H9 (cell line): ENCODE measurements around the gene CDCP2. TPM values are rescaled to one million over a fixed set of nuclear protein-coding genes. Genes with fewer than 3 reads are reported as not detected.

ENCODE experiments used
- DNase-seq: peaks from one replicate; pipeline ENCODE4 v3.0.0-alpha.2; 2017
- H2AFZ ChIP-seq: one replicate; pipeline ENCODE4 v1.6.1; 2013; ENCODE audit warnings: mild to moderate bottlenecking, low read length, control low read depth, moderate library complexity
- H2AK5ac ChIP-seq: 2 replicates; pipeline ENCODE4 v1.6.1; 2013; ENCODE audit warnings: low read length, control low read depth, mixed read lengths; ENCODE audit not compliant: insufficient read length
- H2BK120ac ChIP-seq: one replicate; pipeline ENCODE4 v1.6.1; 2013; ENCODE audit warnings: low read depth, mild to moderate bottlenecking, low read length, control low read depth, inconsistent platforms; ENCODE audit not compliant: poor library complexity, severe bottlenecking
- H2BK12ac ChIP-seq: 2 replicates; pipeline ENCODE4 v1.6.1; 2013; ENCODE audit warnings: low read length, control low read depth, mixed read lengths, low read depth; ENCODE audit not compliant: insufficient read length
- H2BK15ac ChIP-seq: 2 replicates; pipeline ENCODE4 v1.6.1; 2013; ENCODE audit warnings: low read depth, low read length, control low read depth
- H2BK20ac ChIP-seq: one replicate; pipeline ENCODE4 v1.6.1; 2013; ENCODE audit warnings: low read depth, mild to moderate bottlenecking, low read length, control low read depth, inconsistent platforms; ENCODE audit not compliant: poor library complexity, severe bottlenecking
- H2BK5ac ChIP-seq: 2 replicates; pipeline ENCODE4 v1.6.1; 2013; ENCODE audit warnings: low read length, control low read depth, mixed read lengths; ENCODE audit not compliant: insufficient read length
- H3K14ac ChIP-seq: 2 replicates; pipeline ENCODE4 v1.6.1; 2013; ENCODE audit warnings: low read length, control low read depth; ENCODE audit not compliant: insufficient read depth
- H3K18ac ChIP-seq: 2 replicates; pipeline ENCODE4 v1.6.1; 2013; ENCODE audit warnings: low read depth, mild to moderate bottlenecking, mixed read lengths, low read length, control low read depth; ENCODE audit not compliant: insufficient read length
- H3K23ac ChIP-seq: 2 replicates; pipeline ENCODE4 v1.6.1; 2013; ENCODE audit warnings: low read length, control low read depth, mixed read lengths, low read depth; ENCODE audit not compliant: insufficient read length
- H3K23me2 ChIP-seq: 2 replicates; pipeline ENCODE4 v1.6.1; 2013; ENCODE audit warnings: low read depth, mild to moderate bottlenecking, mixed read lengths, low read length, control low read depth; ENCODE audit not compliant: insufficient read length, poor library complexity, severe bottlenecking
- H3K27ac ChIP-seq: 2 replicates; pipeline ENCODE4 v1.5.1; 2013; ENCODE audit warnings: low read length, control low read depth, mixed read lengths, low read depth; ENCODE audit not compliant: insufficient read length
- H3K27me3 ChIP-seq: 2 replicates; pipeline ENCODE4 v1.6.1; 2013; ENCODE audit warnings: low read length, control low read depth, inconsistent platforms; ENCODE audit not compliant: insufficient read depth
- H3K4ac ChIP-seq: 2 replicates; pipeline ENCODE4 v1.6.1; 2013; ENCODE audit warnings: low read depth, mild to moderate bottlenecking, control low read depth, inconsistent platforms, low read length, moderate library complexity
- H3K4me1 ChIP-seq: 2 replicates; pipeline ENCODE4 v1.6.1; 2013; ENCODE audit warnings: low read length, control low read depth, inconsistent platforms; ENCODE audit not compliant: insufficient read depth
- H3K4me2 ChIP-seq: 2 replicates; pipeline ENCODE4 v1.6.1; 2013; ENCODE audit warnings: low read length, control low read depth, mixed read lengths; ENCODE audit not compliant: insufficient read length, insufficient read depth
- H3K56ac ChIP-seq: 2 replicates; pipeline ENCODE4 v1.6.1; 2013; ENCODE audit warnings: low read depth, mild to moderate bottlenecking, mixed read lengths, low read length, control low read depth; ENCODE audit not compliant: insufficient read length
- H3K79me1 ChIP-seq: 2 replicates; pipeline ENCODE4 v1.6.1; 2013; ENCODE audit warnings: low read depth, mild to moderate bottlenecking, moderate library complexity, low read length, control low read depth, inconsistent platforms; ENCODE audit not compliant: insufficient read depth, poor library complexity, severe bottlenecking
- H3K79me2 ChIP-seq: 2 replicates; pipeline ENCODE4 v1.6.1; 2013; ENCODE audit warnings: low read length, control low read depth, inconsistent platforms; ENCODE audit not compliant: insufficient read depth
- H3K9ac ChIP-seq: 2 replicates; pipeline ENCODE4 v1.6.1; 2013; ENCODE audit warnings: low read length, control low read depth, mixed read lengths; ENCODE audit not compliant: insufficient read length; ENCODE audit errors: extremely low read depth
- H3K9me3 ChIP-seq: one replicate; pipeline ENCODE4 v1.6.1; 2013; ENCODE audit warnings: low read depth, low read length, inconsistent platforms; ENCODE audit not compliant: control insufficient read depth
- H3T11ph ChIP-seq: one replicate; pipeline ENCODE4 v1.6.1; 2013; ENCODE audit warnings: mild to moderate bottlenecking, low read length, control low read depth, inconsistent platforms
- H4K20me1 ChIP-seq: one replicate; pipeline ENCODE4 v1.6.1; 2013; ENCODE audit not compliant: control insufficient read depth, insufficient read length, insufficient read depth
- H4K5ac ChIP-seq: 2 replicates; pipeline ENCODE4 v1.6.1; 2013; ENCODE audit warnings: low read depth, mild to moderate bottlenecking, mixed read lengths, low read length, control low read depth; ENCODE audit not compliant: insufficient read length
- H4K8ac ChIP-seq: replicated peaks from 2 replicates; pipeline ENCODE4 v1.6.1; 2013; ENCODE audit warnings: low read length, control low read depth, mixed read lengths, low read depth; ENCODE audit not compliant: insufficient read length
- H4K91ac ChIP-seq: 2 replicates; pipeline ENCODE4 v1.6.1; 2013; ENCODE audit warnings: low read depth, mild to moderate bottlenecking, moderate library complexity, mixed read lengths, low read length, control low read depth; ENCODE audit not compliant: insufficient read length
- H3K27ac Mint-ChIP-seq, 3 experiments: 2 replicates in 2 of 3; 3 replicates in 1 of 3; pipeline ENCODE4 v1.8.0; 2020 to 2021; ENCODE audit warnings: mixed read lengths in 3 of 3, mild to moderate bottlenecking in 1 of 3, moderate library complexity in 1 of 3
- H3K27me3 Mint-ChIP-seq: 2 replicates; pipeline ENCODE4 v1.8.0; 2021; ENCODE audit warnings: low read depth, mild to moderate bottlenecking, moderate library complexity, mixed read lengths
- H3K36me3 Mint-ChIP-seq, 3 experiments: 2 replicates in 2 of 3; 3 replicates in 1 of 3; pipeline ENCODE4 v1.8.0; 2020 to 2021; ENCODE audit warnings: low read depth in 3 of 3, mixed read lengths in 3 of 3; ENCODE audit not compliant: insufficient read depth in 1 of 3
- H3K4me1 Mint-ChIP-seq, 2 experiments: 2 replicates each; pipeline ENCODE4 v1.8.0; 2020; ENCODE audit warnings: mixed read lengths in 2 of 2
- H3K4me3 Mint-ChIP-seq, 2 experiments: 2 replicates in 1 of 2; 3 replicates in 1 of 2; pipeline ENCODE4 v1.8.0; 2020 to 2021; ENCODE audit warnings: mild to moderate bottlenecking in 2 of 2, mixed read lengths in 2 of 2, moderate library complexity in 1 of 2
- H3K9me3 Mint-ChIP-seq, 2 experiments: 2 replicates in 1 of 2; 3 replicates in 1 of 2; pipeline ENCODE4 v1.8.0; 2020; ENCODE audit warnings: mild to moderate bottlenecking in 2 of 2, mixed read lengths in 2 of 2, moderate library complexity in 1 of 2
- WGBS: extraction: QIAGEN DNeasy Blood & Tissue Kit; methylation state at CpG from one replicate; pipeline ENCODE4 v1.1.7; 2013; ENCODE audit warnings: missing lambda C conversion rate, low lambda C conversion rate, mixed read lengths; ENCODE audit not compliant: insufficient read length; ENCODE audit errors: extremely low coverage; 5-methylcytosine and 5-hydroxymethylcytosine counted together
- total RNA-seq: library from RNA; stranded (reverse); gene quantifications from 2 replicates; pipeline ENCODE4 v1.2.1, GENCODE V29; 2021
- TF ChIP-seq, protein P1 (sequence below): fragments of 200-600 bp; sonication (generic); conservative IDR thresholded peaks from 3 replicates; pipeline ENCODE4 v1.8.0; 2021; ENCODE audit warnings: antibody characterized with exemption, mild to moderate bottlenecking

The CDCP2 gene
- total RNA-seq, 1 experiment from 2014 or later = not detected

GRCh38 chr1:54099061-54099610, 53.7 kb downstream of the CDCP2 start:
- Histone ChIP-seq H3K27ac (no peak overlapping the region), H3K9ac (no peak overlapping the region), H4K91ac (no peak overlapping the region), H3K4me2 (no peak overlapping the region), H2AK5ac (no peak overlapping the region), H3K18ac (no peak overlapping the region), H2AFZ (no peak overlapping the region), H3K56ac (no peak overlapping the region), H3K14ac (no peak overlapping the region), H3K23me2 (no peaks in the 10 kb centered on the region), H3T11ph (no peak overlapping the region), H2BK120ac (no peak overlapping the region), H4K20me1 (no peaks in the 10 kb centered on the region), H3K9me3 (no peaks in the 10 kb centered on the region), H2BK20ac (no peak overlapping the region), H3K79me2 (no peaks in the 10 kb centered on the region), H3K23ac (no peak overlapping the region), H2BK15ac (no peak overlapping the region), H4K5ac (no peak overlapping the region), H3K4me1 (no peaks in the 10 kb centered on the region), H2BK5ac (no peak overlapping the region), H2BK12ac (no peak overlapping the region), H3K4ac (no peak overlapping the region), H3K79me1 (no peaks in the 10 kb centered on the region), H3K27me3 (no peaks in the 10 kb centered on the region), H4K8ac (no peak overlapping the region)
- TF ChIP-seq, protein P1, sequence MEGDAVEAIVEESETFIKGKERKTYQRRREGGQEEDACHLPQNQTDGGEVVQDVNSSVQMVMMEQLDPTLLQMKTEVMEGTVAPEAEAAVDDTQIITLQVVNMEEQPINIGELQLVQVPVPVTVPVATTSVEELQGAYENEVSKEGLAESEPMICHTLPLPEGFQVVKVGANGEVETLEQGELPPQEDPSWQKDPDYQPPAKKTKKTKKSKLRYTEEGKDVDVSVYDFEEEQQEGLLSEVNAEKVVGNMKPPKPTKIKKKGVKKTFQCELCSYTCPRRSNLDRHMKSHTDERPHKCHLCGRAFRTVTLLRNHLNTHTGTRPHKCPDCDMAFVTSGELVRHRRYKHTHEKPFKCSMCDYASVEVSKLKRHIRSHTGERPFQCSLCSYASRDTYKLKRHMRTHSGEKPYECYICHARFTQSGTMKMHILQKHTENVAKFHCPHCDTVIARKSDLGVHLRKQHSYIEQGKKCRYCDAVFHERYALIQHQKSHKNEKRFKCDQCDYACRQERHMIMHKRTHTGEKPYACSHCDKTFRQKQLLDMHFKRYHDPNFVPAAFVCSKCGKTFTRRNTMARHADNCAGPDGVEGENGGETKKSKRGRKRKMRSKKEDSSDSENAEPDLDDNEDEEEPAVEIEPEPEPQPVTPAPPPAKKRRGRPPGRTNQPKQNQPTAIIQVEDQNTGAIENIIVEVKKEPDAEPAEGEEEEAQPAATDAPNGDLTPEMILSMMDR = no peak
- no CpG with 5 or more reads among the region's 6 CpGs for WGBS
- no peaks in the 10 kb centered on the region; the same call in 1 of the 2 replicates for H3K27me3 Mint-ChIP-seq
- H3K9me3 Mint-ChIP-seq = no peaks in the 10 kb centered on the region
- H3K4me3 Mint-ChIP-seq = no peak overlapping the region
- H3K27ac Mint-ChIP-seq = no peak overlapping the region; a peak in 1 of 7 replicates
- peaks cover 5 to 10% of the 10 kb centered on the region in 2 experiments; a peak in 3 of 4 replicates for H3K4me1 Mint-ChIP-seq
- H3K36me3 Mint-ChIP-seq = peaks cover 0 to 3% (median 0%) of the 10 kb centered on the region in 3 experiments; a peak in 2 of 7 replicates
- no peak for DNase-seq
